CD14-positive monocyte (primary cell): Measurements from ENCODE around the gene AGBL1. TPM values are rescaled to one million over a fixed set of nuclear protein-coding genes. Genes with fewer than 3 reads are reported as not detected.

Source experiments
- DNase-seq, 3 donors: peaks; one replicate each; pipeline ENCODE4 v3.0.0-alpha.2; 2011 to 2022
- H2AFZ ChIP-seq: 2 replicates; pipeline ENCODE4 v1.6.0; 2012; ENCODE audit warnings: mild to moderate bottlenecking, low read depth, low read length, inconsistent platforms; ENCODE audit not compliant: insufficient read depth, poor library complexity, severe bottlenecking
- H3K27ac ChIP-seq, 2 donors: 1 replicate in 1 of 2; 2 replicates in 1 of 2; pipeline ENCODE4 v1.5.1; 2012 to 2013; ENCODE audit warnings: low read length in 2 of 2, control low read depth in 1 of 2, inconsistent platforms in 1 of 2, low read depth in 1 of 2, mild to moderate bottlenecking in 1 of 2
- H3K27me3 ChIP-seq, 2 donors: one replicate each; pipeline versions ENCODE4 v1.6.0 to v1.6.1; 2011 to 2013; ENCODE audit warnings: low read length in 2 of 2; ENCODE audit not compliant: control insufficient read depth in 2 of 2, insufficient read depth in 2 of 2
- H3K36me3 ChIP-seq, 2 donors: replicated peaks in 1 of 2; 1 replicate in 1 of 2; 2 replicates in 1 of 2; pipeline versions ENCODE4 v1.5.1 to v1.6.1; 2012 to 2013; ENCODE audit warnings: low read length in 2 of 2, control low read depth in 1 of 2, inconsistent platforms in 1 of 2, mild to moderate bottlenecking in 1 of 2; ENCODE audit not compliant: insufficient read depth in 2 of 2, control insufficient read depth in 1 of 2
- H3K4me1 ChIP-seq, 2 donors: 1 replicate in 1 of 2; 2 replicates in 1 of 2; pipeline versions ENCODE4 v1.5.1 to v1.6.1; 2012 to 2013; ENCODE audit warnings: low read length in 2 of 2, control low read depth in 1 of 2, inconsistent platforms in 1 of 2, mild to moderate bottlenecking in 1 of 2, moderate library complexity in 1 of 2; ENCODE audit not compliant: insufficient read depth in 2 of 2, control insufficient read depth in 1 of 2
- H3K4me2 ChIP-seq: replicated peaks from 2 replicates; pipeline ENCODE3; 2012; ENCODE audit warnings: low read length, moderate library complexity, mild to moderate bottlenecking; ENCODE audit not compliant: poor library complexity, severe bottlenecking; ENCODE audit errors: extremely low read depth
- H3K4me3 ChIP-seq, 3 experiments: fragments of 200-600 bp in 1 of 3; sonication (generic) in 1 of 3; replicated peaks in 1 of 3; 1 replicate in 2 of 3; 2 replicates in 1 of 3; pipeline ENCODE4 v1.5.1; 2011 to 2013; ENCODE audit warnings: low read length in 3 of 3, mild to moderate bottlenecking in 3 of 3, control low read depth in 2 of 3, low read depth in 2 of 3, inconsistent platforms in 1 of 3, moderate library complexity in 1 of 3
- H3K79me2 ChIP-seq: 2 replicates; pipeline ENCODE4 v1.6.0; 2012; ENCODE audit warnings: mild to moderate bottlenecking, control low read depth, inconsistent platforms, low read length, moderate library complexity; ENCODE audit not compliant: insufficient read depth
- H3K9ac ChIP-seq: 2 replicates; pipeline ENCODE4 v1.6.0; 2017; ENCODE audit warnings: low read length, mild to moderate bottlenecking; ENCODE audit not compliant: insufficient read depth, poor library complexity, severe bottlenecking
- H3K9me3 ChIP-seq, 2 donors: replicated peaks in 1 of 2; 1 replicate in 1 of 2; 2 replicates in 1 of 2; pipeline versions ENCODE4 v1.5.1 to v1.6.1; 2012 to 2013; ENCODE audit warnings: low read length in 2 of 2, control low read depth in 1 of 2; ENCODE audit not compliant: control insufficient read depth in 1 of 2, insufficient read depth in 1 of 2
- H4K20me1 ChIP-seq: 2 replicates; pipeline ENCODE4 v1.6.0; 2012; ENCODE audit warnings: mild to moderate bottlenecking, low read length, control low read depth, moderate library complexity; ENCODE audit not compliant: insufficient read depth
- H3K27ac Mint-ChIP-seq, 7 donors: one replicate each; pipeline ENCODE4 v1.8.0; 2020; ENCODE audit warnings: mild to moderate bottlenecking in 7 of 7, mixed read lengths in 7 of 7, moderate library complexity in 6 of 7, inconsistent platforms in 2 of 7
- H3K27me3 Mint-ChIP-seq, 3 donors: one replicate each; pipeline ENCODE4 v1.8.0; 2021 to 2022; ENCODE audit warnings: low read depth in 3 of 3, mild to moderate bottlenecking in 3 of 3, mixed read lengths in 3 of 3, moderate library complexity in 3 of 3, inconsistent platforms in 1 of 3
- H3K36me3 Mint-ChIP-seq, 2 donors: one replicate each; pipeline ENCODE4 v1.8.0; 2020; ENCODE audit warnings: mixed read lengths in 2 of 2, inconsistent platforms in 1 of 2, mild to moderate bottlenecking in 1 of 2
- H3K4me1 Mint-ChIP-seq: one replicate; pipeline ENCODE4 v1.8.0; 2020; ENCODE audit warnings: mild to moderate bottlenecking, mixed read lengths
- H3K4me3 Mint-ChIP-seq, 2 donors: one replicate each; pipeline ENCODE4 v1.8.0; 2020; ENCODE audit warnings: mild to moderate bottlenecking in 2 of 2, mixed read lengths in 2 of 2, moderate library complexity in 1 of 2
- H3K9me3 Mint-ChIP-seq, 7 donors: one replicate each; pipeline ENCODE4 v1.8.0; 2020 to 2022; ENCODE audit warnings: mixed read lengths in 7 of 7, mild to moderate bottlenecking in 6 of 7, moderate library complexity in 6 of 7, inconsistent platforms in 2 of 7
- CTCF ChIP-seq: fragments of 200-600 bp; IDR thresholded peaks from one replicate; pipeline ENCODE4 v1.8.0; 2022; ENCODE audit warnings: antibody characterized with exemption, mild to moderate bottlenecking
- WGBS: methylation state at CpG from one replicate; pipeline ENCODE4 v1.1.5; 2013; ENCODE audit warnings: missing lambda C conversion rate; ENCODE audit not compliant: insufficient coverage; 5-methylcytosine and 5-hydroxymethylcytosine counted together
- intact Hi-C, 2 donors: fragments of 100-400 bp; cut with micrococcal nuclease; formaldehyde crosslinking; loops; one replicate each; pipeline versions ENCODE4 v1.15.0 to v1.15.1; 2023
- polyA plus RNA-seq, 3 donors: library from polyadenylated mRNA; depleted of rRNA in 1 of 3; unstranded in 2 of 3; stranded (reverse) in 1 of 3; fragments of 300-500 nt in 2 of 3; fragments of >200 nt in 1 of 3; fragmentation: Illumina TruSeq in 2 of 3; gene quantifications; 1 replicate in 2 of 3; 2 replicates in 1 of 3; pipeline ENCODE4 v1.2.3, GENCODE V29; 2012 to 2021

AGBL1 gene
- polyA plus RNA-seq, 3 donors: not detected

- 90% methylated on average over 2 of the region's 4 CpGs for WGBS
These were observed 354.3 kb downstream of the AGBL1 start for GRCh38 chr15:86433983-86434382.

GRCh38 chr15:86439614-86440013, 359.9 kb downstream of the AGBL1 start:
- TF ChIP-seq CTCF: no peak
- WGBS: no CpG with 5 or more reads among the region's 4 CpGs
- H3K9me3 ChIP-seq: peaks cover 4 to 19% of the 10 kb centered on the region in 2 donors
- no peaks in the 10 kb centered on the region for H3K4me1 Mint-ChIP-seq
- H3K36me3 ChIP-seq: no peaks in the 10 kb centered on the region
- H3K27me3 Mint-ChIP-seq: no peaks in the 10 kb centered on the region
- no peak overlapping the region for H3K4me2 ChIP-seq
- no peak overlapping the region for H3K27ac ChIP-seq
- H4K20me1 ChIP-seq: no peaks in the 10 kb centered on the region
- no peaks in the 10 kb centered on the region for H3K36me3 Mint-ChIP-seq
- no peak for DNase-seq
- no peaks in the 10 kb centered on the region for H3K27me3 ChIP-seq
- no peak overlapping the region for H3K4me3 Mint-ChIP-seq
- no peak overlapping the region for H3K27ac Mint-ChIP-seq
- no peaks in the 10 kb centered on the region for H3K4me1 ChIP-seq
- H3K4me3 ChIP-seq: no peak overlapping the region
- intact Hi-C loops: no loop called here
- peaks cover 0 to 18% (median 5%) of the 10 kb centered on the region in 7 donors for H3K9me3 Mint-ChIP-seq
- H3K79me2 ChIP-seq: no peaks in the 10 kb centered on the region
- H2AFZ ChIP-seq: no peak overlapping the region
- no peak overlapping the region for H3K9ac ChIP-seq

More at GRCh38 chr15:86433983-86434382, 354.3 kb downstream of the AGBL1 start:
- no peak for TF ChIP-seq CTCF
- Histone ChIP-seq H3K27ac (no peak overlapping the region), H3K36me3 (no peaks in the 10 kb centered on the region), H4K20me1 (no peaks in the 10 kb centered on the region), H3K4me2 (no peak overlapping the region), H3K4me3 (no peak overlapping the region), H3K4me1 (no peaks in the 10 kb centered on the region), H3K27me3 (no peaks in the 10 kb centered on the region), H3K9ac (no peak overlapping the region), H3K9me3 (peaks cover 0 to 8% of the 10 kb centered on the region in 2 donors), H3K79me2 (no peaks in the 10 kb centered on the region), H2AFZ (no peak overlapping the region)
- intact Hi-C loops: no loop called here
- Mint-ChIP-seq H3K27ac (no peak overlapping the region), H3K4me1 (no peaks in the 10 kb centered on the region), H3K4me3 (no peak overlapping the region), H3K36me3 (no peaks in the 10 kb centered on the region), H3K27me3 (peaks cover 0 to 1% (median 0%) of the 10 kb centered on the region in 3 donors), H3K9me3 (peaks cover 0 to 8% (median 3%) of the 10 kb centered on the region in 7 donors)
- DNase-seq: no peak
